NCI-H82 treated with DMSO at 0.1 percent for 48 hours (cell line): ENCODE data around the gene CCDC74B.
"Not testable (repeated sequence)": the region's sequence is repeated elsewhere in the genome, so short reads cannot be mapped to it uniquely, and the experiment has no call there.

ENCODE experiments used
- DNase-seq: peaks from one replicate; lab custom pipeline; 2025; ENCODE audit not compliant: unreplicated experiment; lab: John Stamatoyannopoulos, UW

Gene CCDC74B

DNA sequence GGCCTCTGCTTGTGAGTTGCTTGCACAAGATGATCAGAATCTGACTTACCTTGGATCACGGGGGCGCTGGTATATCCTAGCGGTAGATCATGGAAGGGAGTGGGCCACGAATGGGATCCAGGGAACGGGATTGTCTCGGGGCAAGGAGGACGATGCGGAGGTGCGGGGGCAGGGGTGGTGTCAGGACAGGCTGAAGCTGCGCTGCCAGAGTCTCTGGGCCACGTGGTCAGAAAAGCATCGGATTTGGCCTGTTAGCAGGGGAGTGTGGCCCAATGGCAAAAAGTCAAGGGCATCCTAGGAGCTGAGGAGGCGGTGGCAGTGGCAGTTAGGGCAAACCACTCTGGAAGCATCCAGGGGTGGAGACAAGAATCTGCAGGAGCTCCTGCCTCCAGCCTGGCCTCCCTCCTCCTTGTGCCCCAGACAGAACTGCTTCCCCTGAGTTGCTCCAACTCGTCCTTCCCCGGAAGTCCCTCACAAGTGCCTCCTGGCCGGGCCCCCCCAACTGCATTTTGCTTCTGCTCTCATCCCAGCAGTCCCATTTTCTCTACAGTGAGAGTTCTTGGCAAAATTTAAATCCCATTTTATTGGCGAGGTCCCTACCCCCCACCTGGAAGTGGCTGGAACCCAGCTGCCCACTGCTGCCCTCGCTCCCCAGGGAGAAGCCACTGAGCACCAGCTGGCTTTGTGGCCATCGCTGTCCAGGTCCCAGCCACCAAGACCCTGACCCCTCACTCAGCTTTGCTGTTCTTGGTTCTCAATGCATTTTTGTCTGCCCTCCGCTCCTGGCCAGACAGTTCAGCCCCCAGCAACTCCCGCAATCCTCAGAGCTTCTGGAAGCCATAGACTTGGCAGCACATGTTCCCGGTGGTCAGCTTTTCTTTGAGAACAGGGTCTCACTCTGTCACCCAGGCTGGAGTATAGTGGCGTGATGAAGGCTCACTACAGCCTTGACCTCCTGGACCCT is 5.6 kb upstream of the CCDC74B start:
- DNase-seq: no peak

DNA sequence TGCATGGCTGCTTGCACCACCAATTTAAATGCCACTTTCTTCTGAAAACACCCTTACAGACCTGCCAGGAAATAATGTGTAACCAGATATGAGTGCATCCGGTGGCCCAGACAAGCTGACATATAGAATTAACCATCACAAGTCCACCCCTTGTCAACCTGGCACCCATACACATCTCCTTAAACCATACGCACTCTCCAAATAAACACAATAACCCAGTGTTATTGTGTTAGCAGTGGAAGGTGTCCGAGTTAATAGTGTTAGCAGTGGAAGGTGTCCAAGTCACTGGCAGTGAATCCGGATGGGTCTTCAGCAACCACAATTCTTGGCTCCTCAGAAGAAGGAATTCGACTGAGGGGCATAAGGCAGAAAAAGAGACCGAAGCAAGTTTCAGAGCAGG is 3.6 kb upstream of the CCDC74B start:
- DNase-seq: not testable (repeated sequence)

DNA sequence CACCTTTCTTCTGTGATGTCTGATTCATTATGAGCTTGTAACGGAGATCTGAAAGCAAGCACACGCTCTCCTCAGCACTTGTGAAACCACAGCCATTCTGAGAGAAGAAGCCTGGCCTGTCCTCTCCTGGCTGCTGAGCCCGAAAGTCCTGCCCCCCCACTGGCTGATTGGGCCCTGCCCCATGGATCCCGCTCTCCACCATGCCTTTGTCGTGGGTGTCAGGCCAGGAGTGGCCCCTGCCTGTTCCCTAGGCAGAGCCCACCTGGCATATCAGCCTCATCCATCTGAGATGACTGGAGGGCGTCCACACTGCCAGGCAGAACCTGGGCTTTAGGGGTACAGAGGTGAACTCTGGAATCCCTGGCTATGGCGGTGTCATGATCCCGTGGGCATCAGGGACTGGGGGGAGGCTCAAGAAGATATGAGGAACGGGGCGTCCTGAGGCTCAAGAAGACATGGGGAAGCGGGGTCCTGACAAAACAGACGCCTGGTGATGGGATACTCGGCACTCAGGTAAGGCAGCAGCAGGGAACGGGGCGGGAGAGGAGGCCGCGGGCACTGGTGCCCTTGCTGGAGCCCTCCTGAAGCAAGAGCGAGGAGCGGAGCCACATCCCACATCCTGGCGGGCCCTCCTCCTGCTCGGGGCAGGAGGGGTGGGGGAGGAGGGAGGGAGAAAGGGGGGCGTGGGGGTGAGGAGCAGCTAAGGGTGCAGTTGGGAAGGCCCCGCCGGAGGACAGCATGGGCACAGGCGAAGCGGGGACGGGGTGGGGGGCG is 1.5 kb downstream of the CCDC74B start:
- not testable (repeated sequence) for DNase-seq

DNA sequence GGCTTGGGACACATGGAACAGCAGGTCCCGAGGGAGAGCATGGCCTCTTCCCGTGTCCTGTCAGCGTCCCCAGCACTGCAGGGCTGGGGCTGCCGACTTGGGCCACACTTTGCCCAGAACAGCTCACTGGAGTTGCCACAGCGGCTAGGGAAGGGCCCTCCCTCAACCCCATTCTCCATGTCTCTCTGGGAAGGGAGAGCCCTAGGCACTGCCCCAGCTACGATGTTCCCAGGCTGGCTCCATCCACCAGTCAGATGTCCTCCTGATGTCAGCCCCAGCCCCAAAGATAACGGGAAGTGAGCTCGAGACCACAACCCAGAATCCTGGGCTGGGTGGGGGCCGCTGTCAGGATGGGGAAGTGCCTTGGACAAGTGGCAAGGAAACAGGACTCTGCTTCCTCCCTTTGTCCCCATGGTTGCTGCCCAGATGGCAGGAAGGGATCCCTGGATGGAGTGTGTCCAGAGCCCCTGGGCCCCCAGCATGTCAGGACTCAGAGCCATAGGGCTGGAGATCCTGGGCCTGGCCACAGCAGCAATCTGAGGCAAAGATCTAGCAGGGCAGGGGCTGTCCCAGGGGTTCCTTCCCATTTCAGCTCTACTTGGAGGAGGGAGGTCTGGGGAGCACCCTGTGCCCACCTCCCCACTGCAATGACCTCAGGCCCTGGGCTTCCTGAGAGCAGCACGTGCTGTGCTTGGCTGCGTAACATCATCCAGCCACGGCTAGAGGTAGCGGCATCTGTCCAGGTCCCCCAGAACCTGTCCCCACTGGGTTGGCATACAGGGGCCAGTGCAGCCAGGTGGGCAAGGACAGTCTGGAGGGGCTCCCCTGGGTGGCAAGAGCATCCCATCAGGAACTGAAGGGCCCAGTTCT is 2.3 kb downstream of the CCDC74B start:
- DNase-seq: not testable (repeated sequence)

DNA sequence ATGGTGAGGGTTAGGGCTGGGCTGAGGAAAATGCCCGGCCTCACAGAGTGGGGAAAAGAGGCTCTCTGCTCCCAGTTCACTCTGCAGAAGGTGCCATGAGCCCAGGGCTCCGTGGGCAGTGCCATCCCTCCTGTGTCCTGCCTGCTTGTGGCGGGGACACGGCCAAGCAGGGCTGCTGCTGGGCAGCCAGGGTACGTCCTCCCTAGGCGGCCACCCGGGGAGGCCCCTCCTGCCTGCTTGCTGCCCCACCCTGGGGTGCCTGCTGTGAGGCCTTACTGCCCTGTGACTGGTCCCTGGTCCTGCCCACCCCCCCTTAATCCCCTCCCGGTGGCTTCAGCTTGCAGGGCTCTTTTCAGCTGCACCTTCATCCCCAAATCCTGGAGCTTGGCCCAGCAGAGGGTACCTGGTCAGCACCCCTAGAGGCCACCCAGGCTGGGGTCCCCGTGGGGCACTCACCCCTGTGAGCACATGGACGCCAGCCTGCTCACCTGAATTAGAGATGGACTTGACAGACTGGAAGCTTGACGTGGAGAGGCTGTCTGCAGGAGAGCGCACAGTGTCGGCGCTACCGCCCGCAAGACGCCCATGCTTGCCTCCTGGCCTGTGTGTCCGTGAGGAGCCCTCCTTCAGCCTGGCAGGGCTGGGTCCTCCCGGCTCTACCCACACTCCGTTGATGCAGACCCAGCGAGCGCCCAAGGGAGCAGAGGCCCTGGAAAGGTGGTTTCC is 3.1 kb downstream of the CCDC74B start:
- not testable (repeated sequence) for DNase-seq

DNA sequence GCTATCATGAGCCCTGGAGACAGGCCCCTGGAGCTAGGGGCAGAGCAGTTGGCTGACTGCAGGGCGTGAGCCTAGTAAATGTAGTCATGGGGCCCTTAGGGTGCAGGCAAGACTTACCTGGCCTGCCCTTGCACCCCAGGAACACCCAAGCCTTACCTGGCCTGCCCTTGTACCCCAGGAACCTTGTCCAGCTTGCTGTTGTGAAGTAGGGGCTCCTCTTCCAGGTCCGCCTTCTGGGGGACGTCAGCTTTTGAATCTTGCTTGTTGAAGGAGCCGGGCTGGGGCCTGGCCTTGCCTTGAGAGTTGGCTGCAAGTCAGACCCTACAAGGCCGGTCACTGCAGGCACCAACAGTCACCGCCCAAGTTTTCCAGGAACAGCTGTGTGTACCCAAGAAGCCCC is 3.9 kb downstream of the CCDC74B start:
- DNase-seq: not testable (repeated sequence)

DNA sequence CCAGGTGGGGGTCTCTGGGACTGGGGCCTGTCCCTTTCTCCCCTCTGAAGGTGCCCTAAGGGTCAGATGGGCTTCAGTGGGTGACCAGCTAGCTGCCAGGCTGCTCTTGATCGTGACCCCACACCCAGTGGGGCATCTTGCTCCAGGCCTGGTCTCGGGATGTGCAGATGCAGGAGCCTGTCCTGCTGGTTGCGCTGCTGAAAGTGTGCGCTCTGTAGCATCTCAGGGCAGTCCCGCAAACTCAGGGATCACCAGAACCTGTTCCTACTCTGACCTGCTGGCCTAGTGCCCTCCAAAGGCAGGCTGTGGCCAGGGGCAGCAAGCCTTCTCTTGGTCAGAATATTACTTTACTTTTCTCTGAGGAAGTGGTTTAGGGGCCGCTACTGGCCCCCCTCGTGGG is 4.4 kb downstream of the CCDC74B start:
- DNase-seq: not testable (repeated sequence)

DNA sequence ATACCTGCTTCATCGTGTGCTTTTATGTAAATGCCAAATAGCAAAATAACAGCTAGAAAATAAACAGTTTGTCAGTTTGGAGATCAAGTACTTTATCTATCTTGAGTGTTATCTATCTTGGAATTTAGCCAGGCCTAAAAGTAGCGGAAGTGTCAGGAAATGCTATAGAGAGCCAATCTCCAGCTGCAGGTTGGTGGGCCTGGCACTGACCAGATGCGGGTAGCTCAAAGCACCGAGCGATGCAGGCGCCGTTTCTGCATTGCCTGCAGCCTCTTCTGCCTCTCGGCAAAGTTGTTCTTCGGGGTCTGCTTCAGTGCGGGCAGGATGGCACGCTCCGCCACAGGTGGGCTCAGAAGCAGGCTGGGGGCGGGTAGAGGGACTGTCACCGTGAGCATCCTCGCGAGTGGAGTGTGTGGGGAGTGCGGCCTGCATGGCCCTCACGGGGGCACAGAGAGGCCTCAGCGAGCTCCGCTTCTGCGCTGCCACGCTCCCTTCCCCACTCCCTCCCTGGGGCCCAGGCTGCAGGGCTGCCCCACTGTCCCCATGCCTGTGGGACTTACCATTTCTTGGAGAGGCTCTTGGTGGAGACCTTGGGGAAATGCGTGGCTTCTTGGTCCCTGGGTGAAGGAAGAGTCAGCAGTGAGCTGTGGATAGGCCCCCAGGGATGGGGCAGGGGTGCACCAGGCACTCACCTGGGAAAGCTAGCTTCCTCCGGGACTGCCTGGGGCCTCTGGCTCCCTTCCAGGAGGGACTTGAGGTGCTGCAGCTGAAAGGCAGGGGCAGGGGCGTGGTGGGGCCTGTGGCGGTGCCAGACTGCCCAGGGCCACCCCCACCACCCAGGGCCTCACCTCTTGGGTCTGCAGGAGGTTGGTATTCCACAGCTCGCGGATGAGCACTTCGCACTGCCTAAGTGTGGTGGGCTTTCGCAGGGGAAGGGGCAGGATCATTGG is 5.3 kb downstream of the CCDC74B start:
- not testable (repeated sequence) for DNase-seq

DNA sequence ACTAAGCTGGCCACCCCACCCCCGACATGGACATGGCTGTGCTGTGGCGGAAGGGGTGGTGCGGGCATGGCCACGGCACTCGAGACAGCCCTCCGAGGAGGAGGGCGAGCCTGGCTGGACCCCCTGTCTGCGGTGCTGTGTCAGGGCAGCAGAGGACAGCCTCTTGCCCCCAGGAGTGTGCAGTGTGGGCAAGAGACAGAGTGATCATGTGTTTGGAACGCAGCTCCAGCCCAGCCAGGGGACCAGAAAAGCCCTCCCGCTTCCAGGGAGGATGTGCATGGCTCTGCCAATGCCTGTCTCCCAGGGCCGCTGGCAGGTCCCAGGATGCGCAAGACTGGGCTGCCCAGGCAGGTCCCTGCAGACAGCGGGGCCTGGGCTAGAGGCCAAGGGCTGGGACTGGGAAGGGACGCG is 6.1 kb downstream of the CCDC74B start:
- DNase-seq: not testable (repeated sequence)

DNA sequence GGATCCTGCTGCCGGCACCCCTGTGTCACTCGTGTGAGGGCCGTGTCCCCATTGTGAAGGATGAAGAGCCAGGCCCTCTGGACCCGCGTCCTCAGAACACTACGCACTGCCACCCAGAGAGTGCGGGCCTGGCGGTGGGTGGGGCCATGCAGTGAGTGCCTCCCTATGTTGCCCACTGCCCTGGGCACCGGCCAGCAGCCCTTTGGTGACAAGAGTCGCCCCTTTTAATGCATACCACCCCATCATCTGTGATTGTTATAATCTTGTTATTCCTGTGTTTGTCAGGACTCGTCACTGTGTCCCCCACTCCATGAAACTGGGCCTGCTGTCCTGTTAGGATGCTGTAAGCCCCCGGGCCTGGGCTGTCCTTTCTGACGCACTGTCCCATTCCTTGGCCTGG is 6.6 kb downstream of the CCDC74B start:
- DNase-seq: not testable (repeated sequence)

DNA sequence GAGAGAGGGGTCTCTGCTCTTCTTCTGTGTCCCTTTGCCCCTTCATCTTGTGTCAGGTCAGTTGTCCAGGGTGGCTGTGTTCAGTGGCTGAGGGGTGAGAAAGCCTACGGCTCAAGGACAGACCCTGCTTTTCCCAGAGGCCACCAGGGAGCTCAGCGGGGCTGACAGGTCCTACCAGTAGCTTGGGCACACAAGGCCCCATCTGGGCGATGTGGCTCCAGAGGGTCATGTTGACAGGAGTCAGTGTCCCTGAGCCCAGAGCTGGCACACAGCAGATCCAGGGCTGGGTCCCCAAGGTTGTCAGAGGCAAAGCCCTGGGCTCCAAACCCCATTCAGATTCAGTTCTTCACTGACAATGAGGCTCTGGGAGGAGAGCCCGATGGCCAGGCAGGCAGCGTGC is 7.8 kb downstream of the CCDC74B start:
- not testable (repeated sequence) for DNase-seq

DNA sequence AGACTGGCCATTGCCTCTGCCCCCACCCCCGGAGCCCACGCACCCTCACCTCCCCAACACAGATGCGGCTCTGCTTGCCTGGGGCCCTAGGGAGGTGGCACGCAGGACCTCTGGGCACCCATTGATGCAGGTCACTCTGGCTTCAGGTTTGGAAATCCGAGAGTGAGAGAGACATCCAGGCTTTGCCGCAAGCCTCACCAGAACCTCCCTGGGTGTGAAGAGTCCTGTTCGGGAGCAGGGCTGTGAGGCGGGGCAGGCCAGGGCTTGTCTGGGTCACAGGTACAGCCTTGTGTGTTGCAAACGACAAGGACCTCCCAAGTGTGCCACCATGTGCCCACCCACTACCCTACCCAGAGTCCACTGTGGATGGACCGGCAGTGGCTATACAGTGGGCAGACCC is 8.4 kb downstream of the CCDC74B start:
- not testable (repeated sequence) for DNase-seq

DNA sequence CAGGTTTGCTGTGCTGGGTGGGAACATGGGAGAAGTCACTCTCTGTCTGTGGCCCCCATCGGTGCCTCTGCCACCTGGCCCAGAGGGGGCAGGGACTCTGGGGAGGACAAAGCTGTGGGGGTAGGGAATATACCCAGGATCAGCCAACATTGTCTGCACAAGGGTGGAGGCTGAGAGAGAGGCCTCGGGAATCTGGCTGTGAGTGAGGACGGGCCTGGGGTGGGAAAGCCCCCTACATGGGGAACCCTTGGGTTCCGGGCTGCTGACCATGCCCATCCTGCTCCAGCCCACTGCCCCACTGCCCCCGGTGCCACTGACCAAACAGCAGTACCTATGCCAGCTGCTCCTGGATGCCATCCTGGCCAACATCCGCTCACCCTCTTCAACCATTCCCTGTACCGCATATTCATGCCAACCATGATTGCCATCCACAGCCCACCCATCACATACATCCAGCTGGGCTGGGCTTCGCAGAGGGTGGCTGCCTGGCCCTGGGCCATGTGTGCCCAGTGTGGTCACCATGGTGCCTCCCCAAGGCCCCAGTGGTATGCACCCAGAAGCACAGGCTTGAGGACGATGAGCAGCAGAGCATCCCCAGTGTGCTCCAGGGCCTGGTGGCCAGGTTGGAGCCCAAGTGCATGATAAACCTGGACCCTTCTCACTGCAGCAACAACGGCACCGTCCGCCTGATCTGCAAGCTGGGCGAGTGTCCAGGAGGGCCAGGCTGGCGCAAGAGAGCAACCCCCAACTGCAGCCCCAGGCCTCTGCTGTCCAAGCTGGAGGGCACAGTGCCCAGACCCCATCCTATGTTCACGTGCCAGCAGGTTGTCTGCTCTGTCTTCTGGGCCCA is 9.0 kb downstream of the CCDC74B start:
- DNase-seq: no peak

DNA sequence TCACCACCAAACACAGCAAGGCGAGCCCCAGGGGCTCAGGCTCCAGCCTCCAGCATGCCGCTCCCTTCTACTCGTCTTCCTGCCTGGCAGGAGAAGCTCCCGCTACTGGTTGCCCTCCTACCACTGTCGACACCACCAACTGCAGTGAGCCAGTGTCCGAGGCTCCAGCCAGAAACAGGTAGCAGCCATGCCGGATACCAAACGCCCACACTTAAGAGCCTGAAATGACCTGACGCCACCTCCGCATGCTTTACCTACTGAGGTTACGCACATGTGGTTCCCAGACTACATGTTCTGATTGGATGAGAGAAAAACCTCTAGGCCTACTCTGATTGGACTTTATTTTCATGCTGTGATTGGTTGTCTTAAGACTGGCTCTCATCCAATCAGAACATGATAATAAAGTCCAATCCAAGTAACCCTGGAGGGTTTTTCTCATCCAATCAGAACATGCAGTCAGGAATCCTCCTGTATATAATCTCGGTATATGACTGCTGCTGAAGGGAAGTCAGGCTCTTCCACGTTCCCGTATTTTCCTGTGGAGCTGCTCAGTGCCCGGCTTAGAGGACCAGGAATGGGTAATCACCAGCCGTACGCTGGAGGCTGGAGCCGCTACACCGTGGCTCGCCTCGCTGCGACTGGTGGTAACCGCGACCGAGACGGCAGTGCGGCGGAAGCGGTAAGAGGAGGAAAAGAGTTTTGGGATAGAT is 15.6 kb downstream of the CCDC74B start, which contains the start of gene POTEF:
Gene POTEF (minus strand): TSS at position 103 of the 710 bp plus-strand sequence. CDS start 8,707 bp downstream, outside the sequence.
- DNase-seq: peak; percentile 35

DNA sequence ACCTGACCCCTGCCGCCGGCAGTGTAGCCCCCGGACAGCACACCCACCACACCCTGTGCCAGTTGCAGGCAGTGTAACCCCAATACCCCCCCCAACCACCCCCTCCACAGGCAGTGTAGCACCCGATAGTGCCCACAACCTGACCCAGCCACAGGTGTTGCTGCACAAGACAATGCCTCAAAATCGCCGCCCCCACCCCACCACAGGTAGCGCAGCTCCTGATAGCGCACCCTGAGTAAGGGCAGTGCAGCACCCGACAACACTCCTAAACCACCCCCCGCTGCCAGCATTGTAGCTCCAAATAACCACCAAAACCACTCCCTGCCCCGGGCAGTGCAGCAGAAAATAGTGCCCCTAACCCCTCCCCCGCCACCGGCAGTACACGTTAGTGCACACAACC is 16.4 kb downstream of the CCDC74B start:
- not testable (repeated sequence) for DNase-seq

DNA sequence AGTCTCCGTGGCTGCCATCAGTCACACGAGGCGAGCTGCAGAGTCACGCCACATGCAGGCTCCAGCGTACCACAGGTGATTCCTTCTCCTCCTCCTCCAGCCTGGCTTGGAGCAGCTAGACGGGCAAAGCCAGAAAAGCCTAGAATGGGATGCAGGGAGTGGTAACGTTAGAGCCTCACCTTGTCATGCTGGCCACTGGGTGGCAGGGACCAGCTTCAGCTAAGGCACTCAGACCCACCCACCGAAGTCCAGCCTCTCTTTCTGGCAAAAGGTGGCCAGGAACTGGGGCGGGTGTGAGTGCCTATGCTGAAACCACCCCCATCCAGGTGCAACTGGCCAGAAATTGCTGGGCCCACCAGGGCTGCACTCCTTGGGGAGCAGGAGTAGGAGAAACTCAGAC is 17.2 kb downstream of the CCDC74B start:
- not testable (repeated sequence) for DNase-seq

DNA sequence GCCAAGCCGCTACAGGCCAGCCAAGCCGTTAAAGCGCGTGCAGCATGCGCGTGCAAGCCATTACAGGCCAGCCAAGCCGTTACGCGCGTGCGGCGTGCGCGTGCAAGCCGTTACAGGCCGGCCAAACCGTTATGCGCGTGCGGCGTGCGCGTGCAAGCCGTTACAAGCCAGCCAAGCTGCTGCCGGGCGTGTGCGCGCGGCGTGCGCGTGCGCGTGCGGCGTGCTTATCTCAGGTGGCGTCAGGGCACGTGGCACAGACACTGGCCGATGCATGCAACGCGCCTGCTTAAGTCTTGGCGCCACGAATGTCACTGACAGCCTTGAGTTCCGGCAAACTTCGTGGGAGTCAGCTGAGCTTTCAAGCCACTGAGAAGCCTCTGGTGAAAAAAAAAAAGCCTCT is 24.0 kb downstream of the CCDC74B start:
- DNase-seq: not testable (repeated sequence)
